Testis (tissue), 2 donors: ENCODE measurements around the gene SBNO2.

ENCODE experiments used
- POLR2A ChIP-seq: fragments of 450-650 bp; IDR thresholded peaks from one replicate; pipeline ENCODE4 v1.6.1; 2017; ENCODE audit warnings: antibody characterized with exemption, mild to moderate bottlenecking, moderate library complexity
- TF ChIP-seq, protein P1 (sequence below), 3 experiments: fragments of 450-650 bp in 2 of 3; fragments of 200-600 bp in 1 of 3; sonication (generic) in 1 of 3; IDR thresholded peaks; one replicate each; pipeline ENCODE4 v1.5.1; 2016 to 2019; ENCODE audit warnings: antibody characterized with exemption in 3 of 3, mild to moderate bottlenecking in 2 of 3, moderate library complexity in 1 of 3

DNA sequence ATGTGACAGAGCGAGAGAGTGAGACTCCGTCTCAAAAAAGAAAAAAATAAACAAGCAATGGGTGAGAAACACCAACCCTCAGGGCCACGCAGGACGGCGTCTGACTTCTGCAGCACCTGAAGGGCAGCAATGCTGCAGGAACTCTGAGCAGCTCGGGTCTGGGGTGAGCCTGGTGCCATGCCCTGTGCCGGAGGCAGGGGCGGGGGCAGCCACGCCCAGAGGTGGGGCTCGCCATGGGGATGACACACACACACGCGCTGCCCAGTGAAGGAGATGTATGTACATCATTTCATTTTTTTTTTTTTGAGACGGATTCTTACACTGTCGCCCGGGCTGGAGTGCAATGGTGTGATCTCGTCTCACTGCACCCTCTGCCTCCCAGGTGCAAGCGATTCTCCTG lies 46.0 kb downstream of the SBNO2 start:
- TF ChIP-seq, protein P1, sequence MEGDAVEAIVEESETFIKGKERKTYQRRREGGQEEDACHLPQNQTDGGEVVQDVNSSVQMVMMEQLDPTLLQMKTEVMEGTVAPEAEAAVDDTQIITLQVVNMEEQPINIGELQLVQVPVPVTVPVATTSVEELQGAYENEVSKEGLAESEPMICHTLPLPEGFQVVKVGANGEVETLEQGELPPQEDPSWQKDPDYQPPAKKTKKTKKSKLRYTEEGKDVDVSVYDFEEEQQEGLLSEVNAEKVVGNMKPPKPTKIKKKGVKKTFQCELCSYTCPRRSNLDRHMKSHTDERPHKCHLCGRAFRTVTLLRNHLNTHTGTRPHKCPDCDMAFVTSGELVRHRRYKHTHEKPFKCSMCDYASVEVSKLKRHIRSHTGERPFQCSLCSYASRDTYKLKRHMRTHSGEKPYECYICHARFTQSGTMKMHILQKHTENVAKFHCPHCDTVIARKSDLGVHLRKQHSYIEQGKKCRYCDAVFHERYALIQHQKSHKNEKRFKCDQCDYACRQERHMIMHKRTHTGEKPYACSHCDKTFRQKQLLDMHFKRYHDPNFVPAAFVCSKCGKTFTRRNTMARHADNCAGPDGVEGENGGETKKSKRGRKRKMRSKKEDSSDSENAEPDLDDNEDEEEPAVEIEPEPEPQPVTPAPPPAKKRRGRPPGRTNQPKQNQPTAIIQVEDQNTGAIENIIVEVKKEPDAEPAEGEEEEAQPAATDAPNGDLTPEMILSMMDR (IDR thresholded peaks at IDR 0.05), result no peak
- no peak for TF ChIP-seq POLR2A
